ENCODE measurements around the gene SEMA4D.

SEMA4D gene

DNA sequence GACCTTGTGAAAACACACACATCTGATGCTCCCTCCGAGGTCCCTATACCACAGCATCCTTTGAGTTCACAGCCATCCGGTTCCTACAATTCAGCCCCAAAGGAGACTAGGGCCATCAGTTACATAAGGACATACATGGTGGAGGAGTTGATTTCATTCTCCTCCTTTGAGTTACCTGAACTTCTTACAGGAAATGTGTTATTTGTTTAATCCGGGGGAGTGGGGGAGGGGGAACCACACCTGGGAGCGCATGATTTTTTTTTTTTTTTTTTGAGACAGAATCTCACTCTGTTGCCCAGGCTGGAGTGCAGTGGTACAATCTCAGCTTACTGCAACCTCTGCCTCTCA, 30.7 kb downstream of the SEMA4D start:
- H3K4me3 Mint-ChIP-seq = no peak overlapping the region
- no peaks in the 10 kb centered on the region for H3K27me3 Mint-ChIP-seq (ENCODE audit: low read depth, poor library complexity)
- no peak overlapping the region for H3K27ac Mint-ChIP-seq
- DNase-seq = no peak
- TF ChIP-seq, protein P1, sequence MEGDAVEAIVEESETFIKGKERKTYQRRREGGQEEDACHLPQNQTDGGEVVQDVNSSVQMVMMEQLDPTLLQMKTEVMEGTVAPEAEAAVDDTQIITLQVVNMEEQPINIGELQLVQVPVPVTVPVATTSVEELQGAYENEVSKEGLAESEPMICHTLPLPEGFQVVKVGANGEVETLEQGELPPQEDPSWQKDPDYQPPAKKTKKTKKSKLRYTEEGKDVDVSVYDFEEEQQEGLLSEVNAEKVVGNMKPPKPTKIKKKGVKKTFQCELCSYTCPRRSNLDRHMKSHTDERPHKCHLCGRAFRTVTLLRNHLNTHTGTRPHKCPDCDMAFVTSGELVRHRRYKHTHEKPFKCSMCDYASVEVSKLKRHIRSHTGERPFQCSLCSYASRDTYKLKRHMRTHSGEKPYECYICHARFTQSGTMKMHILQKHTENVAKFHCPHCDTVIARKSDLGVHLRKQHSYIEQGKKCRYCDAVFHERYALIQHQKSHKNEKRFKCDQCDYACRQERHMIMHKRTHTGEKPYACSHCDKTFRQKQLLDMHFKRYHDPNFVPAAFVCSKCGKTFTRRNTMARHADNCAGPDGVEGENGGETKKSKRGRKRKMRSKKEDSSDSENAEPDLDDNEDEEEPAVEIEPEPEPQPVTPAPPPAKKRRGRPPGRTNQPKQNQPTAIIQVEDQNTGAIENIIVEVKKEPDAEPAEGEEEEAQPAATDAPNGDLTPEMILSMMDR (IDR thresholded peaks at IDR 0.05) = no peak
- H3K9me3 Mint-ChIP-seq = no peaks in the 10 kb centered on the region
- peaks cover 9% of the 10 kb centered on the region for H3K36me3 Mint-ChIP-seq (ENCODE audit: low read depth)
- H3K4me1 Mint-ChIP-seq = peaks cover 58% of the 10 kb centered on the region

DNA sequence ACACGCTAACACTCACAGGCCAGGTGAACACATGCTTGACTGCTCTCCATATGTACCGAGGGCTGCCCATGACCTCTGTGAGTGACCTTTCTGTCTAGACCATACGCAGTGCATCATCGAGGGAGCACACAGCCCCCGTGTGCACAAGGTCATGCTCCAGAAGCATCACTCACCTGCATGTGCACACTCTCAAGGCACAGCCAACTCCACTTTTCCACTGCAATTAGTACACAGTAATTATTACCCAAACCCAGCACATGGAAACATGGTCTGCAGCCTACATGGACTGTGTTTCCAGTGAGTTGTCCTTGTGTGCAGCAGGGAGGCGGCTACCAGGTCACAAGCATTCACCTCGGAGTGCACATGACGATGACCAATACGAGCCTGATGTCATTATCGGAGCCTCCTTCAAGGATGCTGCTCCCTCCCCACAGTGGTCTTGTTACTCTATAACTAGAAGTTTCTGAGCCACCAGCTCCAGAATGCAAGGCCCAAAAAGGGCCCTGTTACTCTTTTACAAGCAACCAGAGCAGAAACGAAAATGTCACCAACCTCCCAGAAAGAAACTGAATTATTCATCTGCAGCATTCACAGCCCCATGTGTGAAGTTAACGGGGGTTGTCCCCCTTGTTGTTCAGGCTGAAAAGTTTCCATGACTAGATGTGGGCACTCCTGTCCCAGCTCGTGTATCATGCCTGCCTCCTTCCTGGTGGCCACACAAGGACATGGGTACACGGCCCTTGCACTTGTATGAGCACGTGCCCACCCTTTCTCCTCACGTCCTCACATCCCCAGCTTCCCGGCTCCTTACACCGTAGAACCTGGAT, 31.2 kb downstream of the SEMA4D start:
- Mint-ChIP-seq H3K27ac (peak overlapping the region; percentile 70), H3K36me3 (ENCODE audit: low read depth) (peaks cover 5% of the 10 kb centered on the region), H3K27me3 (ENCODE audit: low read depth, poor library complexity) (no peaks in the 10 kb centered on the region), H3K9me3 (no peaks in the 10 kb centered on the region), H3K4me1 (peaks cover 63% of the 10 kb centered on the region), H3K4me3 (no peak overlapping the region)
- TF ChIP-seq, protein P1 (IDR thresholded peaks at IDR 0.05) = no peak
- DNase-seq = no peak

DNA sequence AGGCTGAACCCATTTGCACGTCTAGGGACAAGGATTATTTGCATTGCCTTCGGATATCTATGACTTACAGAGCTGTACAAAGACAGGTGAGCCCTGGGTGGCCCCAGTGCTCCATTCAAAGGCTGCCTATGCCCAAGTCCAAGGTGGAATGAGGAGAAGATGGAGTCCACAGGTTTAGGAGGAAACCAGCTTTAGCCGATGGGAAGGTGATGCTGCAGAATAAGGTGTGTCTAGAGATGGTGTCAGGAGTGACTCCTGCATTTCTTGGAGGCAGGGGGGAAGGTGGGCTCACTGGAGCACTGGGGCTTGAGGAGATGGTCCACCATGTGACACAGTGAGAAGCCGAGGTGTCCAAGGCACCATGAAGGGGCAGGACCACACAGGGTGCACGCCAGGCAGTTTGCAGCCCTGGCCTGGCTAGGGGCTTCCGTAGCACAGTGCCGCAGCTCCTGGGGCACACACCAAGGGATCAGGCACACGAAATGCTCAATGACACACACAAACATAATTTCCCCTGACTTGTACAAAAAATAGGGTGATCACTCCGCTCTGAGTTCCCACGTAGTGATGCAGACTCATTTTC, 32.1 kb downstream of the SEMA4D start:
- Mint-ChIP-seq H3K9me3 (no peaks in the 10 kb centered on the region), H3K36me3 (ENCODE audit: low read depth) (peaks cover 5% of the 10 kb centered on the region), H3K4me1 (peaks cover 69% of the 10 kb centered on the region), H3K27me3 (ENCODE audit: low read depth, poor library complexity) (no peaks in the 10 kb centered on the region), H3K27ac (peak overlapping the region; percentile 70), H3K4me3 (no peak overlapping the region)
- TF ChIP-seq, protein P1 (IDR thresholded peaks at IDR 0.05) = no peak
- DNase-seq = no peak

DNA sequence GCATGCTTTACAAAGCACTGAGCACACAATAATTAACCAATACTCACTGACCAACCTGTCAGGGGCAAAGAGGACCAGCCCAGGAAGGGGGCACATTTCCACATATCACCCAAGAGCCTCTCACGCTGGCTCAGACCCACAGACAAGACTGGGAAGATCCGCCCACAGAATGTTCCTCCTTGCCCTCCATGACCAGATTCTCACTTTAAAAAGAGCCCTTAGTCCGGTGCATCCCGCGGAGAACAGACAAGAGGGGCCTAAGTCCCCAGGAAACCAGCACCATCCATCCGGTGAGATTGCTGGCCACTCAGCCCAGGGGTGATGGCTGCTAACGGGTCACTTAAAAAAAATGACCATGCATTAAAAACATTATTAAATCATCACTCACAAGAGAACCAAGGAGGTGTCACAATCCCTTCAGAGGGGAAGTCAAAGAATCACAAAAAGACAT, 32.9 kb downstream of the SEMA4D start:
- peaks cover 5% of the 10 kb centered on the region for H3K36me3 Mint-ChIP-seq (ENCODE audit: low read depth)
- no peaks in the 10 kb centered on the region for H3K9me3 Mint-ChIP-seq
- no peak for DNase-seq
- peak overlapping the region; percentile 76 for H3K27ac Mint-ChIP-seq
- H3K4me1 Mint-ChIP-seq = peaks cover 77% of the 10 kb centered on the region
- no peak overlapping the region for H3K4me3 Mint-ChIP-seq
- TF ChIP-seq, protein P1 (IDR thresholded peaks at IDR 0.05) = no peak
- no peaks in the 10 kb centered on the region for H3K27me3 Mint-ChIP-seq (ENCODE audit: low read depth, poor library complexity)

DNA sequence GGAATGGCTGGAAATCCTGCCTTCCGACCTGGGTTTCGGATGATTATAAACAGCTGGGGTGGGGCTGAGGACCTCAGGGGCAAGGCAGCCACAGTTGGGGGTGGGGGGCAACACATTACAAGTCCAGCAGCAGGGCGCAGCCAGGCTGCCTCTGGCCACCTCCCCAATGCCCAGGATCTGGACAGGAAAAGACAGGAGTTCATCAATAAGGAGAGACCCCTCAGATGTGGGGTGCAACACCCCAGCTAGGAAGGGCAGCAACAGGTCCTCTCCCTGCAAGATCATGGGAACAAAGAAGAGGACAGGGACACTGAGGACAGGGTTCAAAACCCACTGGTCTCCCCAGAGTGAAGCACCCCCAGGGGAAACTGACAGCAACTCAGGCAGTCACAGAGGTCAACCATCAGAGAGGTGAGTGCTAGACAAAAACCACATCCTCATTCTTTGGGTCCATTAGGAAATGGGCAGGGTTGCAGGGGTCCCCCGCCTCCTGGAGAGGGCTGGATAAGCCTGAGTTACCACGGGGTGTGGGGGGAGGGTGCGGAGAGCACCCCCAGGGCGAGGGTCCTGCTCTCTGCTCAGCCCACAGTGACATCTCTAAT, 33.5 kb downstream of the SEMA4D start:
- H3K27me3 Mint-ChIP-seq (ENCODE audit: low read depth, poor library complexity) = no peaks in the 10 kb centered on the region
- DNase-seq = no peak
- no peaks in the 10 kb centered on the region for H3K9me3 Mint-ChIP-seq
- TF ChIP-seq, protein P1 (IDR thresholded peaks at IDR 0.05) = no peak
- no peak overlapping the region for H3K4me3 Mint-ChIP-seq
- peaks cover 5% of the 10 kb centered on the region for H3K36me3 Mint-ChIP-seq (ENCODE audit: low read depth)
- H3K4me1 Mint-ChIP-seq = peaks cover 79% of the 10 kb centered on the region
- H3K27ac Mint-ChIP-seq = no peak overlapping the region

Measured in nephron progenitor cell (in vitro differentiated cells).